GM19468 (cell line): Measurements from ENCODE around the gene SLIT1.

Source experiments
- ATAC-seq: cut with Tn5 transposase; IDR thresholded peaks from one replicate; pipeline ENCODE4 v1.9.1; 2021; ENCODE audit warnings: mild to moderate bottlenecking, moderate library complexity, moderate number of reproducible peaks; ENCODE audit not compliant: unreplicated experiment; ENCODE audit errors: extremely low read depth

Gene SLIT1

DNA sequence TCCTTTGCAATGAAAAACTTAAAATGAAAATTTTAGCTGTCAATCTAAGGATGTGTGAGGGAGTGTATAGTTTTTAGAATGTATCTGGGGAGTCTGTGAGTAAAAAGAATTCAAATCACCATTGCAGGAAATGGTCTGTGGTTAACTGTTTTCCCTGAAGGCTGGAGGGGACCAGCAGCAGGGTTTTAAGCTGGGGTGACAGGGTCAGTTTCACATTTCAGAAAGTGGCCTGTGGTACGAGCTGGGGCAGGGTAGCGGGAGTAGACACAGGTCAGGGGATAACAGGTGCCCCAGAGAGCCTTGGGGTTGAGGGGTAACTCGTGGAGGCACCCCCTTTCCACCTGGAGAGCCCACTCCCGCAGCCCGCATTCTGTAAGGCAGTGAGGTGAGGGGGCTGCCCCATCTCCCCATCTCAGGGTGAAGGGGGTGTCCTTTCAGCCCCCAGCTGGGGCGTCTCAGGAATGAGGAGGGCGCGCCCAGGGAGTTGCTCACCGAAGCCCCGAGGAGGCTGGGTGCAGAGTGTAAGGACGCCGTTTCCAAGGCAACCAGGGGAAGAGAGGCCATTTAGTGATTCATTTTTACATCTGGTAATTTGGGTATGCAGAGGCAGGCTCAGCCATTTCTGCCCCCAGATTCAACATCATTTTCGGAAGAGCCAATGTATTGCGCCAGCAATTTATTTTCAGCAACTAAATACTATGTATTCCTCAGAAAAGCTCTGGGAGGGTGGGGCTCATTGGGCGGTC lies 168.9 kb downstream of the SLIT1 start:
- peak; percentile 66 for ATAC-seq

DNA sequence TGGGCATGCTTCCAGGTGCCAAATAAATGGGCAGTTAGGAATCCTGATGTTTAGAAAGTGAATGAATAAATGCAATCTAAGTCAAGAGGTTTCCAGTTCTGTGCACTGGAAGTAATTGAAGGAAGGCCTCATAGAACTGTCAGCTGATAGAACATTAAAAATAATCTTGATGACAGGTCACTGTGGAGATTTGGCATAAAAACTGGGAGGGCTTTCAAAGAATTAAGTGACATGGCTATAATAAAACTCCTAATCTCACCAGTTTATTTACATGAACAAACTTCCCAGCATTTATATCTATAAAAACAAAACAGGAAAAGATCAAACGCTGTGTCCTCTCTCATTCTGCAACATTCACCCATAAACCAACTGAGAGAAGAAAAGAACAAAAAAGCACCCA lies 170.5 kb downstream of the SLIT1 start:
- ATAC-seq, result no peak

DNA sequence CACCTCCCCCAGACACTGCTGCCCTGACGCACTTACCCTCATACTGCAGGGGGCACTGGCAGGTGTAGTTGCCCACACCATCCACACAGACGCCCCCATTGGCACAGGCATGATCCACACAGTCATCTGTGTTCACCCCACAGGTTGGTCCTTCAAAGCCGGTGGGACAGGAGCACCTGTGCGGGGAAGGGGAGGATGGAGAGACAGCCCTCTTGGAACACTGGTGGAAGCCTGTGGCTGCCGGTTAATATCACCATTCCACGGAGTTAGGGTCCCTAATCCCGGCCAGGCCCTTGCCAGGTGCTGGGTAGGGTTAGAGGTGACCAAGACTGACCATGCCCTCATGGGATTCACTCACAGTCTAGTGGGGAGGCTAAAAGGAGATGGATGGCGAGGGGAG lies 171.8 kb downstream of the SLIT1 start:
- ATAC-seq, result no peak

DNA sequence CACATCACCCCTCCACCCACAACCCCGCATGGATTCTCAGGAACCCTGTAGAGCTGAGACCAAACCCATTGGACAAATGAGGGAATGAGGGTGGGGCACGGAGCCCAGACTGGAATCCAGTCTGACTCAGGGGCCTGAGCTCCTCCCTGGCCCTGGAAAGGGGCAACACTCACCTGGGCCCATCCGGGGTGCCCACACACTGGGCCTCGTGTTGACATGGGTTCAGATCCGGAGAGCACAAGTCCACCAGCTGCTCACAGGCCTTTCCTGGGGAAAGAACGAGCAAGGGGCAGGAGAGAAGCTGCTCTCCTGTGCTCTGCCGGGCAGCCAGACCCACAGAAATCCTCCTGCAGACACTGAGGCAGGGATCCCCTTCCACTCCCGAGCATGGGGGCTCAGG lies 172.2 kb downstream of the SLIT1 start:
- no peak for ATAC-seq

DNA sequence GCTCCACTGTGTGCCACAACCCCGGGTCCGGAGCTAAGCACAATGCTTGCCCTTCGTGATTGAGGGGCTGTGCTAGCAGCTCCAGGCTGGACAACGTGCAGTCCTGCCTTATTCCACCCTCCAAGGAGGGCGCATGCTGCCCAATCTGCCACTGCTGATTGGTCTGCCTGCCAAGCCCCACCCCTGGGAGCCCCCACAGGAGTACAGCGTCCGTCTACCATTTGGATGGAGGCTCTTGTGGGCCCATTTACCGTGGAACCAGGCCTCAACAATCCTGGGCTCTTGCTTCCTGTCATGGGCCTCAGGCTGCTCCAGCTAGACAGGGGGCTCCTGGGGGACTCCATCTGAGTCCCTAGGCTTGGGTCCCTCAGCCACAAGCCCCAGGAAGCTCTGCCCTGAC lies 173.3 kb downstream of the SLIT1 start:
- ATAC-seq, result no peak

DNA sequence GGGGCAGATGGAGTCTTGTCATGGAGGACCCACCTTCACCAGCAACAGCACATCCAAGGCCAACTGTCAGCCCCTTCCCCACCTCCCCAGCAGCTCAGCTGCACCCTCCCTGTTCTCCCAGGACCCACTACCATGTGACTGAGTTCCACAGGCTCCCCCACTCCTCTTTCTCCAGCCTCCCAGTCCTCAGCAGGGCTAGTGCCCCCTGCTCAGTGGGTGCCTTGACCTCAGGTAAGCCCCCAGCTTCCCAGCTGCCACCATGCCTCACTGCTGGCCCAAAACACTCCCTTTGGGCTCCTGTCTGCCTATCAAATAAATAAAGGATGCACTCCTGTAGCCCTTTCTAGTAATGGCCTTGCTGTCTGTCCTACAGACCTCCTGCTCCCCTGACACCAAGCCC lies 174.4 kb downstream of the SLIT1 start:
- ATAC-seq, result no peak

DNA sequence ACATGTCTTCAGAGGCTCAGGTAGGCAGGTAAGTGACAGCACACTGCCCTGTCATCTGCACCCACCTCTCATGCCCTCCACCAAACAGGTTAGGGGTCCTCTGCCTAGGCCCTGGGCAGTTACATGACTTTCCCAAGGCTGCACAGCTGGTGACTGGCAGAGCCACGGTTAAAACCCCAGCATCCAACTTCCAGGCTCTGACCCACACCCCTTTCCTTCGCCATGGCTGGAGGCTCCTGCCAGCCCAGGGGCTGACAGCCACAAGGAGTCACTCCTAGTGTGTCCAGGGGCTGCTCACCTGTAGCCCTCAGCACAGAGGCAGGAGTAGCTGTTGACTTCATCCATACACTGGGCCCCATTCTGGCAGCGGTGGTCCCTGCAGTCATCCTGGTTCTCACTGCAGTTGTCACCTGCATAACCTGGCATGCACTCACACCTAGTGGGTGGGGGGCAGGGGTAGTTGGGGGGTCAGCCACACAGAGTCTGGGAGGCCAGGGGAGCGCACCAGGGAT lies 175.0 kb downstream of the SLIT1 start:
- no peak for ATAC-seq

DNA sequence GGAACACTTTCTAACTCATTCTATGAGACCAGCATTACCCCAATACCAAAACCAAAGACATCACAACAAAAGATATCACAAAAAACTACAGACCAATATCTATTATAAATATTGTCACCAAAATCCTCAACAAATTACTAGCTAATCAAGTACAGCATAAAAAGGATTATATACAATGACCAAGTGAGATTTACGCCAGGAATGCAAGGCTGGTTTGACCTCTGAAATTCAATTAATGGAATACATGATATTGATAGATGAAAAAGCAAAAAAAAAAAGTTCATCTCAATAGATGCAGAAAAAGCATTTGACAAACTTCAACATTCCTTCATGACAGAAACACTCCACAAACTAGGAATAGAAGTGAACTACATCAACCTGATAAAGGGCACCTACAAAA lies 178.3 kb downstream of the SLIT1 start:
- ATAC-seq, result no peak

DNA sequence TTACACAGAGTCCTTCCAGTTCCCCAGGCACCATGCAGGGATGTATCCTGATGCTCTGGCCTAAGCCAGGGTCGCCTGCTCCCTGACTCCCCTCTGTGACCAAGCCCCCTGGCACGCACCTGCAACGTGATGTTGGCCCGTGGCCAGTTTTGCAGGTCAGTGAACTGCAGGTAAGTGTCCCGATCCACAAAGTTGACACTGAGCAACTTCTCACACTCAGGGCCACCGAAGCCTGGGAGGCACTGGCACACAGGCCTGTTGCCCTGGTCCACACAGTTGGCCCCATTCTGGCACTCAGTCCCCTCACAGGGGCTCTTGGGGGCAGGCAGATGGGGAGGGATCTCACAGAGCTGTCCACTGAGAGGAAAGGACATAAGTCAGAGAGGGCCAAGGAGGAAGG lies 179.4 kb downstream of the SLIT1 start:
- ATAC-seq, result no peak

DNA sequence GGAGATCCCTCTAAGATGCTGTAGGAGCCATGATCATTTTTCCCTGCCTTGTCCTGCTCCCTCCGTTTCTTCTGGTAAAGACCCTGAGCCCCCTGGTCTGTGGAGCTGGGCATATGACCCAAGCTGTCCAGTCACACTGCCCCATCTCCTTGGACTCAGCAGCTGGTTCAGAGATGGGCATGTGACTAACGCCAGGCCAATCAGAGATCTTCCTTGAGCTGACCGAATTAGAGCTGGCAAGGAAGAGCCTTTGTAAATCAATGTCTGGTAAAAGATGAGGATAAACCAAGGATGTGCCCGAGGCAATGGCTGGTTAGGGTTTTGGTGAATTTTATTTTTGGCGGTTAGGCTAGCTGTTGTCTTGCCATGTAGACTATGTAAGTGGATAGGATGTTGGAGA lies 180.4 kb downstream of the SLIT1 start:
- ATAC-seq, result no peak

DNA sequence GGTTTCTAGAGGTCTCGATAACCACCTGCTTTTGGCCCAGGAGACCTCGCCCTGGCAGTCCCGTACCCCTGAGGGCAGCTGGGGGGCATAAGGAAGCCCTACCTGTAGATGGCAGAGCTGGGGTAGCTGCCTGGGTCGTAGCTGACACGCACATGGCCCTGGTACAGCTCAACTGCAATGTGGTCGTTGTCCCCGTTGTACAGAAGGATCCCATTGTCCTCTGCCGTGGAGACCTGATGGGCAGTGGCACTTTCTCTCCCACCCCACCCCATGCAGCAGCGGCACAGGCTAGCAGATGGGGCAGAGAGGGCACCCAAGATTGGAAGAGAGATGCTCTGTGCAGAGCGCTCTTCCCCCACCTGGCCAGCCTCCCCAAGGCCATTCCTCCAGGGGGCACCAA lies 181.2 kb downstream of the SLIT1 start:
- no peak for ATAC-seq

DNA sequence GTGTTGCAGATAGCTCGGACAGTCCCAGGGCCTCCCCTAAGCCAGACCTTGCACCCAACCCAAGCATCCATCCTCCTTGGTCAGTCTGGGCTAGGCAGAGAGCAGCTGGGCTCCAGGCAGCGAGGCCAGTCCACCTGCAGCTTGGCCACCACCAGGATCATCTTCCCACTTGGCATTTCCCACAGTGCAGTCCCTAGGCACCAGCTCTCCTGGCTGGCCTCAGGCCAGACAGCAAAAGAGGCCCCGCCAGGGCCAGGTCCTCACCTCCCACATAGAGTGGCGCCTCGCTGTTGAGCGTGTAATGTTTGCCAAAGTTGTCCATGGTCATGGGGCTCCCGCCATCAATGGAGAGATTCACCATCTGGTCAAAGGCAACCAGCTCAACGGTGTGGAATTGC lies 182.0 kb downstream of the SLIT1 start:
- ATAC-seq, result no peak

DNA sequence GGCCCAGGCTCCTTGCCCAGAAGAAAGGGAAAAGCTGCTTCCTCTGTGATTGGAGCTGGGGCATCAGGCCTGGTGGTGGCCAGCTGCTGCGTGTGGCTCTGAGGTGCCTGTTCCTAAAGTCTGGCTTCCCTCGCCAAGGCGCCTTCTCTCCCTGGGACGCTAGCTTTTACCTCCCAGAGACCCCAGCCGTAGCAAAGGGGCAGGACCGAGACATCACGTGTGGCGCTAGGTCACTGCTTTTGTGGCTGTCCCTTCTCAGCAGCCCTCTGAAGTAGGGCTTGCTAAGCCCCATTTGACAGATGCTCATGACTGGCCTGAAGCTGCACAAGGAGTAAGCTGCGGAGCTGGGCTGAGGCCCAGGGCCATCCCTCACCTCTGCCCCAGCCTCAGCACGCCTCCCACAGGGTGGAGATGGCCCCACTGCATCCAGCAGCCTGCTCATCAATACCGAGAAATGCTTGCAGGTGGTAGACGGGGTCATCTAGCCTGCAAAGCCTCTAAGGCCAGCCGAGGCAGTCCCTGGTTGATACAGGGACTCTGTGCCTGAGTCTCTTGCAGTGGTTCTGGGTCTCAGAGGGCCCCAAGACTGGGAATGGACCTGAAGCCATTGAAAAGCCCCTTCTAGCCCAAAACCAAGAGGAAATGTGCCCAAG lies 182.5 kb downstream of the SLIT1 start:
- ATAC-seq, result no peak

DNA sequence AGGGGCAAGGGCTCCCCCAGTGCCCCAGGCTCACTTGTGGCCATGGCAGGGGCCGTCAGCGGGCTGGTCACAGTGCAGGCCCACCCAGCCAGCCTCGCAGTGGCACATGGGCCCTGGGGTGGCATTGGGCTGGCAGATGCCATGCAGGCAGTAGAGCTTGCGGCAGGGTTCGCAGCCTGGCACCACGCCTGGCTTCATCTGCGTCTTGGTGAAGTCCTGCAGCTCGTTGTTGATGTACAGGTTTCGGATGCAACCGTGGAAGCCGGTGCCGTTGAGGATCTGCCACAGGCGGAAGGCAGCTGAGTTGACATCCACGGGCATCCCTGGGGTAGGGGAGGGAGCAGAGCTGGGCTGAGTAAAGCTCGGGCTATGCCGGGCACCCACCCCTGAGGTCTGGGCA lies 183.1 kb downstream of the SLIT1 start:
- no peak for ATAC-seq

DNA sequence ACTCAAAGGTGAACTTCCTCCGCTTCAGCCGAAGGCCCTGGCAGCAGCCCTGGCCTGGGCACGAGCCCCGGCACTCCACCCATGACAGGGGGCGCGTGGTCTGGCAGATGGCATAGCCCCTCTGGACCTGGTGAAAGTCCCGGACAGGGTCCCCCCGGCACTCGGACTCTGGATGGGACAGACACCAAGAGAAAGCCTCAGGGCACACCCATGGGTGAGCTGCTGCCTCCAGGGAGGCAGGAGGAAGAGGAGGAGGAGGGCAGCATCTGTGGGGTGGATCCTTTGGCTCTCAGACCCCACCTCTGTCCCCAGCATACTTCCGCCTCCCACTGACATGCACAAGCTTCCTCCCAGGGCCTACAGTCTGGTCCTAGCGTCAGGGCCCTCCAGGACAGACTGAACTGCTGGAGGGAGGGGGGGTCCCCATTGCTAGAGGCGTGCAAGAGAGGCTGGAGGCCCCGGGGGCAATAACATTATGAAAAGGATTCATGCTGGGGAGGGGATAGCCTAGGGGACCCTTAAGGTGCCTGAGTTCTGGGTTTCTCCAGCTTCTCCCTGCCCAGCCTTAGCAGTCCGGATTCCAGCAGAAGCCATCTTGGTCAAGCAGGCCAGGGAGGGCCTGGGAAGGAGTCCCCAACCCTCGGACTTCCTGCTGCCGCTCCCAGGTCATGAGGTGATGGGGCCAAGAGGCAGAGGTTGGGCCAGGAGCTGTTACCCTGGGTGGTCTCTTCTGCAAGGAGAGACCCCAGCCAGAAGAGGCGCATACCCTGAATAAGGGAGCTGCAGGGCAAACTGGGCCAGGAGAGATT lies 184.4 kb downstream of the SLIT1 start:
- no peak for ATAC-seq

DNA sequence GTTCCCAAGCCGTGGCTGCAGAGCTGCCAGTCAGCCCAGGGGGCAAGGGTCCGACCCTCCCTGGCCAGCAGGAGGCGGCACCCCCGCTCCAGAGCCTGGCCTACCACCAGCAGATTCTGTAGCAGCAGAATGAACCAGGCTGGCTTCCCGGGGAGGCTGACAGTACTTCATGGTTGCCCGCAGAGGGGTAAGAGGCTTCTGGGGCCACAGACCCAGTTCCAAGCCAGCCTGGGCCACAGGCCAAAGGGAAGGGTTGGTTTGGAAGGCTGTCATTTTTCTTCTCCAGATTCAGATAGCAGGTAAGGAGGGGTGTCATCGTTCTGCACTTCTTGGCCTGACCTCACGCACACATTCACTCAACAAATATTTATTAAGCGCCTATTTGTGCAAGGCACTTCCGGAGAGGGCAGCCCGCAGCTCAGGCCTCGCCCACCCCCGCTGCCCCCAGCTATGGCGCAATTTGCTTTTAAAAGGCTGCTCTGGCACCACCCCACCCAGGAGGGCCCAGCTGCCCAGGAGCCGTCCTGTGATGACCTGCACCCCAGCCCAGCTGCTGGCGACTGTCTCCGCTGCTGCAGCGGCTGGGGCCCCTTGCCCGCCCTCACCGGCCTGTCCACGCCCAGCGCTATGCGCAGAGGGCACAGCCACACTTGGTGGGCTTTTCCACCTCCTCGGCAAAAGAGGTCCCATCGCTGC lies 185.1 kb downstream of the SLIT1 start:
- no peak for ATAC-seq

DNA sequence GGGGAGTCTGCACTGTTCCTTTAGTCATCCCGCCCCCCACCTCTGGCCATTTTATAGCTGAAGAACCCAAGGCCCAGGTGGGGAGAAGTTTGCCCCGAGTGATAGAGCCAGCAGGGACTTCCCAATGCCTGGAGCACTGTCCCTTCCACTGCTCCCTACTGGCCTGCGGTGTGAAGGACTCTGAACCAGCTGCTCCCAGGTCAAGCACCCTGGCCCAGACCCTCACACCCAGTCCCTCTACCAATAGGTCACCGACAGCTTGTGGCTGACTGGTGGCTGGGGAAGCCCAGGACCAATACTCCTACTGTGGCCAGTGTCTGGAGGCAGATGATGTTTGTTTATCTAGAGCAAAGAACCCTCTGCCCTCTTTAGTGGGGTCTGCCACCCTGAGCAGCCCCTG lies 185.8 kb downstream of the SLIT1 start:
- no peak for ATAC-seq

DNA sequence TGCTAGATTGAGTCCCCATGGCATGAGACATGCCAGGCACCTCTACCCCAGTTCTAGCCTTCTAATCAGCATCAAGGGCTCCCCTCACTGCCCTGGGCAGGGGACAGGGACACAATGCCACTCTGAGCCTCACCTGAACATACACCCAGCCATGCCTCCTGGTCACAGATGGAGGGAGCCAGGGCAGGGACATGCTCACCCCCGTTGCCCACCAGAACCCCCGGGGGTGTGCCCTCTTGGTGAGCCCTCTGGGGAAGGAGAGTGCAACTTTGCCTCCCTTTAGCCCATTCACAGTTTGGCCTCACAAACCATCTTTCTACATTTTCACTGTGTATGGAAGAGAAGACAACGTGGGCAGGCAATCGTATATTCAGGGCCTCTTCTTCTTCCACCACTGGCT lies 186.4 kb downstream of the SLIT1 start:
- no peak for ATAC-seq

DNA sequence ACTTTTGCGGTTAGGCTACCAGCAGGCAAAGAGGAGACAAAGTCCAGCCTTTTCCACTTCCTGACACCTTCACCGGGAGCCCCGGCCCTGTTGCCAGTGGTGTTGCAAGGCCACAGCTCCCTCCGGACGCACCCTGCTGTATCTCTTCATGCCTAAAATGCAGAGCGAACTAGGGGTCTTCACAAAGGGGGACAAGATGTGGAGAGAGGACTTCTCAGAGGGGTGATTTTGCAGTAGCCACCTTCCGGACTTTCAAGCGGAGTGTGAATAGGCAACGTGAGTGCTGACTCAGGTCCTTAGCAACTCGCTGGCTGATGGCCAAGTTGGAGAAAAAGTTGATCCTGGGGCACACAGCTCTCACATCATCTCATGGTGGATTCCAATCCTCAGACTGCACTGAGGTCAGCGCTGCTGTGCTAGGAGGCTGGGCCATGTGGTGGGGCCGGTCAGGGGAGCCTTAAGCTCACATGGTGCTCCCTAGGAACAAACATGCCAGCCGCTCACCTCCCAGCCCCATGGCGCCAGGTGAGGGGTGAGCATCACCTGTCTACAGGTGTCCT lies 187.3 kb downstream of the SLIT1 start:
- ATAC-seq, result no peak

DNA sequence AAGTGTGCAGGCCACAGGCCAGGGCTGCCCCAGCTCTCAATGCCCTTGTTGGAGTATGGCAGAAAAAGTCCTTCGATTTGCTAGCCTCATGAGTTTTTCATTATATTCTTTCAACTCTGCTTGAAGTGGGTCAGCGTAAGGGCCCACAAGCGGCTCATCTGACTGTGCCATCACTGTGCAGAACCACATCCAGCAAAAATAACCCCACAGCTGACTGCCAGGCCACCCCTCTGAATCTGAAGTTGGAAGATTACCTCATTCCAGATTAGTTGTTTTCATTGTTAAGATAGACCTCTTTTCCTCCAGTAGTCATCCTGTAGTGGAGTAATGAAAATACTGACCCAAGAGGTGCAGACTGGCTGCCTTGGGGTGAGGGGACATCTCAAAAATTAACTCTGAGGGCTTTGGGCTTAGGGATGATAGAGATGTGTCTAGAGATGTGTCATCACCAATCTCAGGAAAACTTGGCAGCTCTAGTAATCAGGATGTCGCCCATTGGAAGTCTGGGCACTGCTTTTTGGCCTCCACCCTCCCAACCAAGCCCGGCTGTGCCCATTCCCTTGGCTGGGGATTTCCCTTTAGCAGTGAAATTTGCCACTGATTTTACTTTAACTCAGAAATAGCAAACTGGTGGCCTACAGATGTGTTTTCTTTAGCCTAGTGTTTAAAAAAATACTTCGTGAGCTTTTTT lies 189.3 kb downstream of the SLIT1 start:
- ATAC-seq, result no peak
